ENCODE measurements around the gene OSBPL5.

DNA sequence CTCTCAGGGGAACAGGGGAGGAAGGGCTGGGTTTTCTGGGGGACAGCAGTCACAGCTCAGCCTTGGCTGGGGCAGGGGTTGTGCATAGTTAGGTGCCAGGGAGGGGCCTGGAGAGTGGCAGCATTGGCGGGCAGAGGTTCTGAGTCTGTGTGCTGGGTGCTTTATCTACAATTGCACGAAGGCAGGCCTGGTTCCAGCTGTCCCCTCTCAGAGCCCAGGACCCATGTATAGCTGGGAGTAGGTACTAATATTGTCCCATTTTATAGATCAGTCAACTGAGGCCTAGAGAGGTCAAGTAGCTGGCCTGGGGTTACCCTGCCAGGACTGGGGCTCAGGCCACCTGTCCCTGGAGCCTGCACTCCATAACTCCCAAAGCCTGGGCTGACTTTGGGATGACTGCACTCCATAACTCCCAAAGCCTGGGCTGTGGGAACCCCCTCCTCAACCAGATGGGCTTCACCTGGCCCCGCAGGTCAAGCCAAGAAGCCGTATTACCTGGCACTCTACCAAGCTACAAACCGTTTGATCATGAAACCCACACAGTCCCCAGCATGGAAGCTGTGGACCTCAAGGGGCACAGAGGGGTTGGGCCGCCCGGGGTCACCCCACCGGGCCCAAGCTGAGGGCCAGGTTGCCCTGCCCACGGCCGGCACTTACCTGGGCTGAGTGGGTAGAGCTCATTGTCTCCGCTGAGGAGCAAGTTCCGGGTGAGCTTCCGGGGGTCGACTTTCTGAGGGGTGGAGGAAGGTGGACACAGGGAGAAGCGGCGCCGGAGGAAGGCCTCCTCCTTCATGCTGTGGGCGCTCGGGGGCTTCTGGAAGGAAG, 36.5 kb downstream of the OSBPL5 start:
- no peak for TF ChIP-seq HDGF (IDR thresholded peaks at IDR 0.05; ENCODE audit: borderline replicate concordance)
- TF ChIP-seq CTBP1 (IDR thresholded peaks at IDR 0.05; ENCODE audit: borderline replicate concordance): no peak
- TF ChIP-seq TARDBP (IDR thresholded peaks at IDR 0.05): no peak
- TF ChIP-seq, protein P1, sequence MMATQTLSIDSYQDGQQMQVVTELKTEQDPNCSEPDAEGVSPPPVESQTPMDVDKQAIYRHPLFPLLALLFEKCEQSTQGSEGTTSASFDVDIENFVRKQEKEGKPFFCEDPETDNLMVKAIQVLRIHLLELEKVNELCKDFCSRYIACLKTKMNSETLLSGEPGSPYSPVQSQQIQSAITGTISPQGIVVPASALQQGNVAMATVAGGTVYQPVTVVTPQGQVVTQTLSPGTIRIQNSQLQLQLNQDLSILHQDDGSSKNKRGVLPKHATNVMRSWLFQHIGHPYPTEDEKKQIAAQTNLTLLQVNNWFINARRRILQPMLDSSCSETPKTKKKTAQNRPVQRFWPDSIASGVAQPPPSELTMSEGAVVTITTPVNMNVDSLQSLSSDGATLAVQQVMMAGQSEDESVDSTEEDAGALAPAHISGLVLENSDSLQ (IDR thresholded peaks at IDR 0.05): no peak
- TF ChIP-seq SP1 (IDR thresholded peaks at IDR 0.05): no peak
- TF ChIP-seq FOXA1 (IDR thresholded peaks at IDR 0.05): no peak
- TF ChIP-seq SUZ12 (IDR thresholded peaks at IDR 0.05): no peak
- TF ChIP-seq LEF1 (IDR thresholded peaks at IDR 0.05; ENCODE audit: borderline replicate concordance): no peak
- TF ChIP-seq BHLHE40 (IDR thresholded peaks at IDR 0.05; ENCODE audit: borderline replicate concordance): no peak
- no peak for TF ChIP-seq ELF4 (IDR thresholded peaks at IDR 0.05)
- TF ChIP-seq FOXM1 (IDR thresholded peaks at IDR 0.05; ENCODE audit: borderline replicate concordance): no peak
